ENCODE results near the gene ZNF518B. TPM values are rescaled to one million over a fixed set of nuclear protein-coding genes. Genes with fewer than 3 reads are reported as not detected.

The ZNF518B gene
- total RNA-seq, 1 experiment from 2014 or later = 15.6 TPM

Other genes with a start within 250 kb of the ZNF518B start
- gene CLNK, start 227.3 kb upstream of the ZNF518B start, total RNA-seq (2014; rRNA removed; shearing (Covaris generic)) = not detected in 2 replicates

Measured in NCI-H460 (cell line).